Stimulated activated CD8-positive, alpha-beta memory T cell treated with anti-CD3 and anti-CD28 coated beads, Interleukin-2, amount 100 ng/mL, for 1 hour (primary cell): ENCODE results near the gene C3orf70.

Experiments used
- DNase-seq, 2 donors: peaks; one replicate each; pipeline ENCODE4 v3.0.0-alpha.2; 2020; ENCODE audit warnings: low read depth in 2 of 2

The C3orf70 gene

DNA sequence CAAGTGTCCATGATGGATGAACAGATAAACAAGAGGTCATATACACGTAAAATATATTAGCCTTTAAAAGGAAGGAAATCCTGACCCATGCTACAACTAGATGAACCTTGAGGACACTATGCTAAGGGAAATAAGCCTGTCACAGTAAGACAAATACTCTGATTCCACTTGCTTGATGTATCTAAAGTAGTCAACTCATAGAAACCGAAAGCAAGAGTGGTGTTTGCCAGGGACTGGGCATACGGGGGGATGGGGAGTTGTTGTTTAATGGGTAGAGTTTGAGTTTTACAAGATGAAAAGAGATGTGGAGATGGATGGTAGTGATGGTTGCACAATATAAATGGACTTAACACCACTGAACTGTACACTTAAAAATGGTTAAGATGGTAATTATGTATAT is 65.4 kb downstream of the C3orf70 start:
- no peak for DNase-seq

GRCh38 chr3:185084901-185085300 is 68.0 kb downstream of the C3orf70 start:
- no peak for DNase-seq

GRCh38 chr3:185084402-185084801 is 68.5 kb downstream of the C3orf70 start:
- no peak for DNase-seq

DNA sequence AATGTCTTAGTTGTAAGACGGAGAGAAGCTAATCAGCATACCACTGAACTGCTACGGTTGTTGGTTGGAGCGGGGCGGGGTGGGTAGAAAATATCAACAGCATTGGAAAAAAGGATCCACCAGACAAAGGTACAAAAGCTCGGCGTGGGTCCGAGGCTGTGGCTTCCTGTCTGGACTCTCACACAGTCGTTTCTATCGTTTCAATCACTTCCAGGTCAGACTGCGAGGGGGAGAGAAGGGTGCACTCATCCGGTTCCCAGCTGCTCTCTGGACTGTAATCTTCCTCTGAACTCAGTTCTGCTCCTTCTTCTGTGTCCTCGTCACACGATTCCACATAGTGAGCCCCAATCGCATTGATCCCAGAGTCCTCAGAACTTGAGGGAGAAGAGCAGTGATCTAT is 70.0 kb downstream of the C3orf70 start:
- no peak for DNase-seq

GRCh38 chr3:185082149-185082548 is 70.7 kb downstream of the C3orf70 start:
- no peak for DNase-seq

GRCh38 chr3:185081521-185081920 is 71.3 kb downstream of the C3orf70 start:
- DNase-seq, result no peak

DNA sequence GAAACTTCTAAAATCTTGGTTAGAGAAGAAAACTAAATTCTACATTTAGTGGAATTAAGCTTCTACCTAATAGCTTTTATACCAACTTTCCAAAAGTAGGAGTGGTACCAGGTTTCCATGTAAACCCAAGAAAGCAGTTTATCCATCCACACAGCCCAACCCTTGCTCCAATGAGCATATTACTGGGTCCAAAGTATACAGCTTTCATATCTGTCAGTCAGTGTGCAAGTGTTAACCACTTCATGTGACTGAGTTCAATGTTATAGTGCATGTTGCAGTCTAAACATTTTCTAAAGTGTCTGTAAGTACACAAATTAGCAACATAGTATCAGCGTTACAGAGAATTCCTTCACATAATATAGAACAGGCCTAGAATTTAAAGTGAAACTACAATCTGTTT is 73.2 kb downstream of the C3orf70 start:
- DNase-seq, result no peak

GRCh38 chr3:185076219-185076618 is 76.6 kb downstream of the C3orf70 start:
- DNase-seq, result no peak

DNA sequence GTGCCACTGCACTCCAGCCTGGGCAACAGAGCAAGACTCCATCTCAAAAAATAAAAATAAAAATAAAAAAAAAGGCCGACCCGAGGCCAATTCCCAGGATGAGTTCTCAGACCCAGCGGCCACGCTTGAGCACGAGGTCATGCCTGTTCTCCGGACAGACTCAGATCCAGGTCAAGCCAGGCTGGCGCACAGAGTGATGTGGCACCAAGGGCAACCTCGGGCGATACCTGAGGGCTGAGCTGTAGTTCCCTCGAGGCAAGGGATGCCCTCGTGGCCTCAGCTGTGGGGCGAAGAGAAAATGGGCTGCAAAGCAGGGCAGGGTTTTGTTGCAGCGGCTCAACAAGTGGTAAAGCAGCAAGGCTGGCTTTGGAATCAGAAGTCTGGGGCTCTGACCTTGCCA is 77.3 kb downstream of the C3orf70 start:
- DNase-seq, result no peak

- DNase-seq, result no peak
Observed at GRCh38 chr3:185071287-185071800, 81.5 kb downstream of the C3orf70 start.

DNA sequence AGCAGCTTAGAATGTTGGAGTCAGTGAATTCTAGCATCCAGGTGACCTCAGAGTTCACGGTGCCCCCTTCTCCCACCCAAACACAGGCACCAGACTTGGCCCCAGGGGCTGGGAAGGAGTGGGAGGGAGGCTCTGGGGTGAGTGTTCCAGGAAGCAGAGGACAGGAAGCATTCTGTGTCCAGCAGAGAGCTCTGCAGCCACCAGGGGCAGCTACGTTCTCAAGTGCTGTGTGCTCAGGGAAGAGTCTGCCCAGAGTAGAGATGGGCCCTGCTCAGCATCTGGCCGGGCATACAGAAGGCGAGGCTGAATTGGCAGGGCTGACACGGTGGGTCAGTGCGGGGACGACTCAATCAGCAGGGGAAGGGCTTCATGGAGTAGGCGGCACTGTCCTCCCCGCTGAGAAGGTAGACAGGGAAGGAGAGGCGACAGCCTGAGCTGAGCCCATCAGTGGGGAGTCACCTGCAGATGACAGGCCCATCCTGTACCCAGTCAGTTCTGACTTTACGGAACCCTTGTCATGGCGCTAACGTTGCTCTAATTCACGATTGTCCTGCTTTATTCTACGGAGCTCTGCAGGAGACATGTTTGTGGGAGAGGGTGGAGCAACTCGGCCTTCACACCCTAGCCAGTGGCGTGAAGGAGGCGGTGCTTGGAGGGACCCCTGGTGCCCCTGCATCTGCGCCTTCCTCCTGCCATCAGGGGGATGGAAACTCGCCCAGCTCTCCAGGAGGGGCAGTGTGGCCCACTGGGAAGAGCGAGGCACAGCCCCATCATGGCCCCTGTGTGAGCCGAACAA is 82.2 kb downstream of the C3orf70 start:
- no peak for DNase-seq

DNA sequence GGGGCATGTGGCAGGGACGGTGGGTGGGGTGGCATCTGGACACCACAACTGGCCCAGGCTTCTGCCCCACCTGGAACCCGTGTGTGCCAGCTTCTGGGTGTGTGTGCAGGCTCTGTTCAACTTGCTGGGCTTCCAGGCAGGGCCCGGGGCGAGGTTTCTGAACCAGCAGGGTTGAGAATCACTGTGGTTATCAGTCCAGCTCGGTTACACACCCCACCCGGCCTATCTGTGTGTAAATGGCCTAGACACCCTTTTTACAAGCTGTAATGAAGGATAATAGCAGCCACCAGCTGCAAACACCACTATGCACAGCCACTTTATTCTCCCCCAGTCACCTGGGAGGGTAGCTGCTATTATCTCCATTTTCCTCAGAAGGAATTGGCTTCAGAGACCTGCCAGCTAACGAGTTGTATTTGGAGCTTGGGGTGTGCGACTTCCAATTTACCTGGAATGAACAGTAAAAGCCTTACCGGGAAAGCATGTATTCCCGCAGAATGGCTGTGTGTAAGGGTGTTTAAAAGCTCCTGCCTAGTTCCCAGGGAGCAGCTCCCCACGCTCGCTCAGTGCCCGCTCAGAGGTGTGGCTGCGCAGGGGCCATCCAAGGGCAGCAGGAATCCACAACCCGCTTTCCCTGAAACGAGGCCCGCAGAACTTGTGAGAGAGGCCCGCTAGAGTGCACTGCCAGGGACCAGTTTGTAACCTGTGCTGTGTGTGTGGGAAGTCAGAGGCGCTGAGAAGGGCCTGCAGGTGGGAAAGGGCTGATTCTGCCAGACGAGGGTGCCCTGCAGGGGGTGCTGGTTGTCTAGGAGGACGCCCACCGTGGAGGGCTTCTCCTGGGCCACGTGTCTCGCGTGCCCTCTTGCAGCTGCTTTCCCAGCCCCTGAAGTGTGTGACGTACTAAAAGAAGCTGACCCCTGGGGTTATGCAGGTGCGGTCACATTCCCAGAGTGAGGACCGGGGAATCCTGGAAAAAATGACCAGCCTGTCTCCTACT is 83.5 kb downstream of the C3orf70 start:
- DNase-seq, result no peak

DNA sequence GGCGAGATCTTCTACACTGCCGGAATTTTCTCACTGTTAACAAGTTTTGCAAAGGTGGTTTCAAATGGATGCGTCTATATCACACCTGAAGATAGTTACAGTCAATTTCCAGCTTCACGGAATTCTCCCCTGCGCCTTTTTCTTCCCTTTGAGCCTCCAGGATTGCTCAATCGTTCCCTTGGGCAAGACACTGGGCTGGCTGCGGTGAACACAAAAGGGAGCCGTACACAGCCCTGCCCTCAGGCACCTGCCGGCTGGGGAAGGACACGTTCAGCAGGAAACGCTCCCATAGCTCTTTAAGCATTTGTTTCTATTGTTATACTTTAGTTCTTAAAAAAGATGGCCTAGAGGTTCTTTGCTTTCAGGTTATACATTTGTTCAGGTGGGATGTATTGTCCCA is 85.7 kb downstream of the C3orf70 start:
- no peak for DNase-seq

GRCh38 chr3:185066251-185066650 is 86.6 kb downstream of the C3orf70 start:
- DNase-seq, result no peak

- DNase-seq, result no peak
Observed at GRCh38 chr3:185065059-185065458, 87.8 kb downstream of the C3orf70 start.

DNA sequence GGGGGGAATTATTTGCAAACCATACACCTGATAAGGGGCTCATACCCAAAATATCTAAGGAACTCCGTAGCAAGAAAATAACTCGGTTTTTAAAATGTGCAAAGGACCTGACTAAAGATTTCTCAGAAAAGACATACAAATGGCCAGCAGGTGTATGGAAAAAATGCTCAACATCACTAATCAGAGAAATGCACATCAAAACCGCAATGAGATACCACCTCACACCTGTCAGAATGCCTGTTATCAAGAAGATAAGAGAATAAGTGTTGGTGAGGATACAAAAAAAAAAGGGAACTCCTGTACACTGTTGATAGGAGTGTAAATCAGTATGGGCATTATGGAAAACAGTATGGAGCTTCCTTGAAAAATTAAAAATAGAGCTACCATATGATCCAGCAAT is 89.4 kb downstream of the C3orf70 start:
- DNase-seq, result no peak

- DNase-seq, result no peak
Observed at GRCh38 chr3:185062191-185062590, 90.7 kb downstream of the C3orf70 start.

DNA sequence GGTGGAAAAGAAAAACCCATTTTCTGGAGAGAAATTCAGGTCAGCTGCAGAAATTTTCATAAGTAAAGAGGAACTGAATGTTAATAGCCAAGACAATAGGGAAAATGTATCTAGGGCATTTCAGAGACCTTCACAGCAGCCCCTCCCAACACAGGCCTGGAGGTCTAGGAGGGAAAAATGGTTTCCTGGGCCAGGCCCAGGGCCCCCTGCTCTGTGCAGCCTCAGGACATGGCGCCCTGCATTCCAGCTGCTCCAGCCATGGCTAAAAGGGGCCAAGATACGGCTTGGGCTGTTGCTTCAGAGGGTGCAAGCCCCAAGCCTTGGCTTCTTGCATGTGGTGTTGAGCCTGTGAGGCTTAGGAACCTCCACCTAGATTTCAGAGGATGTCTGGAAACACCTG is 92.2 kb downstream of the C3orf70 start:
- no peak for DNase-seq

DNA sequence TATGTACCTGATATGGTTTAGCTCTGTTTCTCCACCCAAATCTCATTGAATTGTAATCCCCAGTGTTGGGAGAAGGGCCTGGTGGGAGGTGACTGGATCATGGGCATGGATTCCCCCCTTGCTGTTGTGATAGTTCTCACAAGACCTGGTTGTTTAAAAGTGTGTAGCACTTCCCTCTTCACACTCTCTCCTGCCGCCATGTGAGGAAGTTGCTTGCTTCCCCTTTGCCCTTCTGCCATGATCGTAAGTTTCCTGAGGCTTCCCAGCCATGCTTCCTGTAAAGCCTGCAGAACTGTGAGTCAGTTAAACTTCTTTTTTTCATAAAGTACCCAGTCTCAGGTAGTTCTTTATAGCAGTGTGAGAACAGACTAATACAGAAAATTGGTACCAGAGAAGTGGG is 93.1 kb downstream of the C3orf70 start:
- DNase-seq, result no peak

DNA sequence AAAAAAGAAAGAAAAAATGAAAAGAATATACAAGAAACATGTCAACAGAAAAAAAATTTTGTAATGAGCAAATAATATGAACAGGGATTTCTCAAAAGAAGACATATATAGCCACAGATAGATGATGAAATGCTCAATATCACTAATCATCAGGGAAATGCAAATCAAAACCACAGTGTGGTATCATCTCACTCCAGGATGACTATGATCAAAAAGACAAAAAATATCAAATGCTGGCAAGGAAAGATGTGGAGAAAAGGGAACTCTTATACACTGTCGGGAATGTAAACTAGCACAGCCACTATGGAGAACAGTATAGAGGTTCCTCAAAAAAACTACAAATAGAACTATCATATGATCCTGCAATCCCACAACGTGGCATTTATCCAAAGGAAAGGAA is 94.1 kb downstream of the C3orf70 start:
- DNase-seq, result no peak

DNA sequence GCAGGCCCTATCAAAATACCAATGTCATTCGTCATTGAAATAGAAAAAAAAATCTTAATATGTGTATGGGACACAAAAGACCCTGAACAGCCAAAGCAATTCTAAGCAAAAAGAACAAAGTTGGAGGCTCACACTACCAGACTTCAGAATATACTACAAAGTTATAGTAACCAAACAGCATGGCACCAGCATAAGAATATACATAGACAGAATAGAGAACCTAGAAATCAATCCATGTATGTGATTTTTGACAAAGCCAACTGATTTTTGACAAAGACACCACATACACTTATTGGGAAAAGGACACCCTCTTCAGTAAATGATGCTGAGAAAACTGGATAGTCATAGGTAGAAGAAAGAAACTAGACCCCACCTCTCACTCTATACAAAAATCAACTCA is 95.0 kb downstream of the C3orf70 start:
- no peak for DNase-seq

- no peak for DNase-seq
Observed at GRCh38 chr3:185056908-185057307, 96.0 kb downstream of the C3orf70 start.

- DNase-seq, result no peak
Observed at GRCh38 chr3:185052631-185053030, 100.2 kb downstream of the C3orf70 start.
